NCI-H526 (cell line): ENCODE data around the gene PFDN4.

Experiments used
- DNase-seq, 2 experiments: peaks; one replicate each; lab custom pipeline; 2025; lab: John Stamatoyannopoulos, UW

Gene PFDN4, protein sequence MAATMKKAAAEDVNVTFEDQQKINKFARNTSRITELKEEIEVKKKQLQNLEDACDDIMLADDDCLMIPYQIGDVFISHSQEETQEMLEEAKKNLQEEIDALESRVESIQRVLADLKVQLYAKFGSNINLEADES

DNA sequence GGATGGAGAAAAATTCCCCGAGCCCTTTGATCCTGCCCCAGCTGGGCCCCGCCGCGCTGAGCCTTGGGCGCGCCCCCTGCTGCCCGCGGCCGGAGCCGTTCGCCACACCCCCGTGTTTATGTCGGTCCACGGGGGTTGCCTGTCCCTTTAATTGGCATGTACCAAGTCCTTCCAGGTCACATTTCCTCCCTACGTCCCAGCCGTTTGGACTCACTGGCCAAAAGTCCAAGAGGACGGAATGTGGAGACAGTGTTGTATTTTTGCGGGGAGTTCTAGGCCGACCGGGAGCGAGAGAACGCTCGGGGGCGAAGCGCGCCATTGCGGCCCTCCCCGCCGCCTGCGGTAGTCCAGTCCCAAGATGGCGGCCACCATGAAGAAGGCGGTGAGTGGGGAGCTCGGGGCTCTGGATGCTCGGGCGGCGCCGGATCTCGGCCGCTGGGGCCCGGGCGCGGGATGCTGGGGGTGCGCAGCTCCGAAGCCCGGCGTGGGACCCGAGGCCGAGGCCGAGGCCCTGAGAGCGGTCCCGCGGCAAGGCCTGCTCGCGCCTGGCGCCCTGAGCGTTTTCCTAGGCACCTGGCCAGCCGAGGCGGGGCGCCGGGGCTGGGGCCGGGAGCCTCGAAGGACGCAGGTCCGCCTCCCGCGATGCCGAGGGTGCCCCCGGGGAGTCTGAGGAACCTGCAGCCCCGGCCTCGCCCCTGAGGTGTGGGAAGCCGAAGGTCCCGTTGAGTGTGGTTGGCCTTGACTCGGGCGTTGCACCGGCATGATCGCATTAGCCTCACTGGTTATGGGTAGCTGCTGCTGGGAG, at the start of gene PFDN4:
Gene PFDN4 (plus strand): TSS at position 345 of the 805 bp plus-strand sequence. CDS start 14 bp downstream, at position 359.
- DNase-seq: peak; percentile 58 to 92

DNA sequence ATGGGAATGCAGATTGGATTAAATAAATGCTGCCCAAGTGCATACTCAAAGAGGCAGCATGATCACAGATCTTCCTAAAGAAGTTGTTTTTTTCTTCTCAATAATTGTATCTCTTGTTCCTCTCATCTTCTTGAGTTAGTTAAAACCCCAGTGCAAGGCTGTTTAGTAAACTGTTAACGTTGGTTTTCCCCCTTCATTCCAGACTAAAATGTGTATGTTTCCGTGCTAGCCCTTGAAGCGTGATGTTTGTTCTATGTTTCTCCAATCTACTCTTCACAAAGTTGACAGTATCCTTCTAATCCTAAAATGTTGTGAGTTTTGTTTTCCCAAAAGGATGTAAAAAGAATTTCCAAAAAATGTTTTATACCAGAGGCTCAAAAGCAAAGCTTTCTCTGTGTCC, 49.7 kb upstream of the PFDN4 start:
- no peak for DNase-seq

DNA sequence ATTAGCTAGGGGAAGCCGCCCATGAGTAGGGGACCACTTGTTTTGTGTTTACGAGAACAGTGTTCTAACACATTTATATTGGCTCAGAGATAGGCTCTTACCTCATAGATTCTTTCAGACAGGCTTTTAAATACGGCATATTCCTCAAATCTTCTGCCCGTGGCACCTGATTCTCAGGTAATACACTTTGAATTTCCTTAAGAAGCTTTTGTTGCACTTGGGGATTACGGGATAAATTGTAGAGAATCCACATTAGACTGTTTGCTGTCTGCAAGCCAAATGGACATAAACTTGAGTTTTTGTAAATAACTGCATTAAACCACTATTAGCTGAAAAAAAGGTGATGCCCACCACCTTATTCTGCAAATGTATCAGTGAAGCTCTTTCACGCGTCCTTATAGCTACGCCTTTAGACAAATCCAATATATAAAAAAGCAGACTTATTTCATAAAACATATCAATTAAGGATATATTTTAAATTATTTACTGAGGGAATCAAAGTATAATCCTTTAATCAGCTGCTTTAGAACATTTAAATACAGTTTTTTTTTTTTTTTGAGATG, 49.0 kb upstream of the PFDN4 start:
- no peak for DNase-seq

DNA sequence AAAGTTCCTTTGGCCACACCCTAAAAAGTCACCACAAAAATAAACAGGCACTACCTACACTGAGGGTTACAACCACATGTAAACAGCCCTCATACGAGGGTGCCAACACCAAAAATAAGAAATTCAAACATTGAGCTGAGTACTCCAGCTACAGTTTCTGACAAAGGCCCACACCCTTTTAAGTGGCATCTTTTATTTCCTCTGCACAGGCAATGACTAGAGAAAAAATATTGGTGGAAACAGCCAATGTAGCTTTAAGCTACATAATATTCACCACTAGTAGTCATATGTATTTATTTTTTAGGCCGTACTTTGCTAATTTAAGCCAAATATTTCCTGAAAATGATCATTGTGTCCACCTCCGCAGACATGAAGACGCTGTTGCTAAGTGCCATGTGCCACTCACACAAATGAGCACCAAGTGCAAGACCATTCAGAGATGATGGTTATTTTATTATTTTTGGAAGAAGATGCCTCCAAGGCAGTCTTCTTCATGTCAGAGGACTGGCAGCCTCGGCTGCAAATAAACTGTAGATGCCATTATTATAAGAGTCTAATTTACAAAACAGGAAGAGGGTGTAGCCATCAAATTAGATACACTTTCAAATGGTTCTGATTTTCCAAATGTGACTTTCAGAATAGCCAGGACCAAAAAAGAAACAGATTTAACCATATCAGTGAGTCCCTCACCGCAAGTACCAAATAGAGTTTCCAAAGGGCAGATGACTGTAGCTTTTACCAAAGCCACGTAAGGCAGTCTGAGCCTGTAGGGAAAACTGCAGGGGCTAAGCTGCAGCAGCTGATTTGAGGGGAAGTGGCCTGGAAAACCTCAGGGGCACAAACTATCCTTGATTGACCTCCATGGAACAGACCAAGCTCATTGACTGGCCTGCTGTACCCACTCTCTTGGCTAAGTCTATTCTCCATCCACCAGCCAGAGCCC, 47.6 kb upstream of the PFDN4 start:
- DNase-seq: no peak

DNA sequence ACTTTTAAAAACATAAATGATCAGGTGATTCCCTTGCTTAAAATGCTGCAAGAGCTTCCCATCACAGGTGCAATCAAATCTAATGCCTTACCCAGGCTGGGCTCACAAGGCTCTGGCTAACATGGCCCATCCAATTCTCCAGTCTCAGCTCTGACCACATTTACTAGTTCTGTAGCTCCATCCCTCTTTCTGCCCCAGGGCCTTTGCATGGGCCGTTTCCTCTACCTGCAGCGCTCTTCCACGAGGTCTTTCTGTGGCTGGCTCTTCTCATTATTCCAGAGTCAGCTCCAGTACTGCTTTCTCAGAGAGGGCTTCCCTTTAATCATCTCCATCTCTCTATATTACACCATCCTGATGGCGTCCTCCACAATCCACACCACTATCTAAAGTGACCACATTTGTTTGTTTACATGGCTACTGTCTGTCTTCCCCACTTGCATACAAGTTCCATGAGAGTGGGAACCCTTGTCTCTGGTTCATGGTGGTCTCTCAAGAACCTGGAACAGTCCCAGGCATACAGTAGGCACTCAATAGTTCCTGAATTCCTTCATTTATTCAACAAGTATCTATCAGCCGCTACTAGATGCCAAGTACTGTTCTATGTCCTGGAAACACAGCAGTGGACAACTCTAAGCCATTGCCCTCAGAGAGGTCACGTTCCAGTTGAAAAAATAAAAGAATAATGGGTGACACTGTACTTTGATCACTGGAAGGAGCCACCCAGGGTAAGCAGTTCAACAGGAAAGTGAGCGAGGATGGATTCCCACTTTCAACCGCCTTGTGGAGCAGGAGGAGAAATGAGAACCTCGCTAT, 46.7 kb upstream of the PFDN4 start:
- no peak for DNase-seq

DNA sequence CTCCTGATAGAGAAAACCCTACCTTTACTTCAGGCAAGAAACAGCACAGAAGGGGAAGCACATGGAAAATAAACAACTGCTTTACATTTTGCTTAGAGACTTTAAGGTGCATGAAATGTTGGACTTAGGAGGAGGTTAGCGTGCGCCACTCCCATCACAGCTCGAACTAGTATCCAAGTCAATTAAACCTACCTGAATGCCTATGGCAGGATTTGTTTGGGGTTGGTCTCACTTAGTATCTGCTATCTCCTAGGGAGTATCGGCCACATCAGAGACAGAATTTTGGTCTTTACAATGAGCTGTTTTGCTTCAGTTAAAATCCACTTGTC, 46.1 kb upstream of the PFDN4 start:
- DNase-seq: no peak

DNA sequence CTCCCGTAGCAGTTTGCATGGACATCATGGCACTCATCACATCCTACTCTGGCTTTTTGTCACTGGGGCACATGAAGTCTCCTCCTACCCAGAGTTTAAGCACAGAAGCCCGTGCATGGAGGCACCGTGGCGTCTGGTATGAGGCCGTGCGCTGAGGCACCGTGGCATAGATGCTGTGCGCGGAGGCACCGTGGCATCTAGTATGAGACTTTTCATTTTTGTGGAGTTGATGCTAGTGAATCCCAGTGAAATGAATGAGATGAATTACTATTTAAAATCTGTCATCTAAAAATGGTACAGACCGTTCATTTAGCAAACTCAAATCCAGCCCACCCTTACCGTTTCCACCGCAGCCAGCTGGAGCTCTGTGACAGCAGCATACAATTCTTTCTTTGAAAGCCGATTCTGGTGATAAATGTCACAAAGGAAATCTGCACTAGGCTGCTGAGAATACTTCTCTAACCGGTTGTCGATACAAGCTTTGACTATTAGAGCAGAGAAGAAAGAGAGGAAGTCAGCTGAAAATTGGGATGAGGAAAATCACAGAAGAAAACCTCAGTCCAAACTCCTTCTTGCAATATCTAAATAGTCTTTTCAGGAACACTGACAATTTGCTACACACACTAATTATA, 45.4 kb upstream of the PFDN4 start:
- no peak for DNase-seq

DNA sequence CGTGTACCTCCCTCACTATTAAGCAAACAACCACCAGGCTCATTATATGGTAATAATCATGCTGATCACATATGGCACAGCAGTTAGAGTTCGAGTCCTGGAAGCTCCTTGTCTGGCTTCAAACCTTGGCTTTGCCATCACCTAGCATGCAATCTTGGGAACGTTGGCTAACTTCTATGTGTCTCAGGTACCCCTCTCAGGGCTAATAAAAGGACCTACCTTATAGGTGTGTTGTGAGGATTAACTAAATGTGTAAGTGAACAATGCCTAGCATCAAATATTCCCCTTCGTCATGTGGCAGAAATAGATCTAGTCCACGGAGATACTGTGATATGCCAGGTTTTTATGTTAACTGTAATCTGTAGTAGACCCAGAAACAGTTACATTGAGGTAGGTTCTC, 44.5 kb upstream of the PFDN4 start:
- no peak for DNase-seq

DNA sequence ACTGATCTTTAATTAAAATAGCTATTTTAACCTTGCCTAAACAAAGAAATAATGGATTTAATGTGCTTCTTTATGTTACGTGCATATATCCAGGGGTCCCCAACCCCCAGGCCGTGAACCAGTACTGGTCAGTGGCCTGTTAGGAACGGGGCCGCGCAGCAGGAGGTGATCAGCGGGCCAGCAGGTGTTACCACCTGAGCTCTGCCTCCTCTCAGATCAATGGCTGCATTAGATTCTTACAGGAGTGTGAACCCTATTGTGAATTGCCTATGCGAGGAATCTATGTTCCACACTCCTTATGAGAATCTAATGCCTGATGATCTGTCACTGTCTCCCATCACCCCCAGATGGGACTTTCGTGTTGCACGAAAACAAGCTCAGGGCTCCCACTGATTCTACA, 42.9 kb upstream of the PFDN4 start:
- no peak for DNase-seq

DNA sequence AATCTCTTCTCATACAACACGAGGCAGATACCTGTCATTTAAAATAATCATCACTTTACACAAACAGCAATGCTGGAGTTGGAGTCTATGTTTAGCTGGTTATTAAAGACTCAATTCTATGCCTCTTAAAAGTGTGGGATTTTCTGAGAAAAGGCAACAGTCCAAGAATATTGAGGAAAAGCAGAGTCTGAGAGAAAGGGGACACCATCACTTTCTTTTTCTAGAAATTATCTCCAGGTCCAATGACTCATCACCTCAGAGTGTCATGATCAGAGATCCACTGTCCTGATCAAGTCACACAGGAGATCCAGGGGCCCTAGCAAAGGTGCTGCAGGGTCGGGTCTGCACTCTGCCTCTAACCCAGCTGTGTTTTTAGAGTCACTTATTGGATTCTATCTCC, 42.1 kb upstream of the PFDN4 start:
- no peak for DNase-seq

DNA sequence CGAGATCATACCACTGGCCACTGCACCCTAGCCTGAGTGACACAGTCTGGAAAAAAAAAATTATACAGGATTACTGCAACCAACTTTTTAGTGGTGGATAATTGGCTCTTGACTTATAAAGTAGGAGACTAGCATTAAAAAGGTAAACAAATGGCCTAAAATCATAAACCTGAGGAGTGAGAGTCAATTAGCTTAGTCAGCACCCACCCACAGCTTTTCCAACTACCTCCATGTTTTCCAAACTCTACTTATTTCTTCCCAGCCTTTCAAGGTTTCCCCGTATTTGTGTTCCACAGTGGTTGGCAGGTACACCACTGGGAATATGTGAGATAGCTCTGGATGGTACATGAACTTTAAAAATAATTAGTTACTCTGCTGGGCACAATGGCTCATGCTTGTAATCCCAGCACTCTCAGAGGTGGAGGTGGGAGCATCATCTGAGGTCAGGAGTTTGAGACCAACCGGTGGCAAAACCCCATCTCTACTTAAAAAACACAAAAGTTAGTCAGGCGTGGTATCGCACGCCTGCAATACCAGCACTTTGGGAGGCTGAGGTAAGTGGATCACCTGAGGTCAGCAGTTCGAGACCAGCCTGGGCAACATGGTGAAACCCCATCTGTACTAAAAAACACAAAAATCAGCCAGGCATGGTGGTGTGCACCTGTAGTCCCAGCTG, 40.8 kb upstream of the PFDN4 start:
- no peak for DNase-seq

DNA sequence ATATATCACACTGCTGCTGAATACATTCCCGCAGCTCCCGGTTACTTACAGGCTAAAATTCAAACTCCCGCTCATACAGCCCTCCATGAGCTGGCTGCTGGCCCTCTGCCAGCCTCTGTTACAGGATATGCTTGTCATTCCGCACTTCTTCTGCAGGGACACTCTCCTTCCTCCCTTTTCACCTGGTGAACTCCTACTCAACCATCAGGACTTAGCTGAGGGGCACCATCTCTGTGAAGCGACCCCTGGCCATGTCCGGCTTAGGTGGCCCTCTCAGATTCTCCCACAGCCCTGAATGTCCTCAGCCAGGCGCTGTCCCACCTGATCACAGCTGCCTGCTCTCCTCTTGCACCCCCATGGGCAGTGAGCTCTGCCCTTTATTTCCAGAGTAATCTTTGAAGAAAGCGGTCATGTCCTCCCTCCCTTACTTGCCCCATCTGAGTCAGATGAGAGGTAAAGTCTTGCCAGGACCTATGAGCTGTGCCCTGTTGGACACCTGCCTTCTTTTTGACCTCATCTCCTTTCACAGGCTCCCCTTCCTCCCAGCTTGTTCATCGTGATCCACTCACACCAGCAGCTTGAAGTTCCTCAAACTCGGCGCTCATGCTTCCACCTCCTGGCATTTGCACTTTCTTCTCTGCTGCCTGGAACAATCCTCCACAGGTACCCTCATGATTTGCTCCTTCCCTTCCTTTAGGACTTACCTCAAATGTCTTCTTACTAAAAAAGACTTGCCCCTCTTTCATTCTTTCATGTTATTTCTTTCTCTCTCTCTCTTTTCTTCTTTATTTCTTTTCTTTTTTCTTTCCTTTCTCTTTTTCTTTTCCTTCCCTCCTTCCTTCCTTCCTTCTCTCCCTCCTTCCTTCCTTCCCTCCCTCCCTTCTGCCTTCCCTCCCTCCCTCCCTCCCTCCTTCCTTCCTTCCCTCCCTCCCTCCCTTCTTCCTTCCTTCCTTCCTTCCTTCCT, 39.7 kb upstream of the PFDN4 start:
- peak in 1 of 2 experiments; percentile 15 for DNase-seq

DNA sequence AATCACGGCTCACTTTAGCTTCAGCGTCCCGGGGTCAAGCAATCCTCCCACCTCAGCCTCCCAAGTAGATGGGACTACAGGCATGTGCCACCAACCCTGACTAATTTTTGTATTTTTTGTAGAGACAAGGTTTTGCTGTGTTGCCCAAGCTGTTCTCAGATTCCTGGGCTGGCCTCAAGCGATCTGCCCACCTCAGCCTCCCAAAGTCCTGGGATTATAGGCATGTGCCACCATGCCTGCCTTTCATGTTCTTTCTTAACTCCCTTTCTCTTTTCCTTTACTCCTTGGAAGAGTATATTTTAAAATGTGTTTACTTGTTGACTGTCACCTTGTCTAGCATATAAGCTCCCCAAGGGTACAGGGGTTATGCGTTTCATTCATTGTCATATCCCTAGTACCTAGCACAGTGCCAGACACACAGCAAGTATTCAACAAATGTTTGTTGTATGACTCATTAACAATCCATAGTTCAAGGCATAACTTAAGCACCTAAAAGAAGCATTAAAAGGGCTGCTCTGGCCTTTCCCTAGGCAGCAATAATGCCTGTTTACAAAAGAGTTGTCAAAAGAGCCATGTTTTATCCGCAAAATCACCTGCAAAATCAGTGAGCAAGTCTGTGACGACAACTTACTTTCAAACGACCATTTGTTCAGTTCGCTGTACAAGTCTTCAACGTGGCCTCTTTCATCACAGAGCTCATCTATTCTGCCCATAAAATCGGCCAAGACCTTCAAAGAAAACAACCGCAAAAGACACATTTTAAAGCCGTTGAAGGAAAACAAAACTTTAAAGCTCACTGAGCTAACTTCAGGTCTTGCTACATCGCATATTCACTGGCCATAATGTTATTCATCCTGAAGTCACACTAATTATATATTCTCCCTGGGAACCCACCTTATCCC, 38.7 kb upstream of the PFDN4 start:
- no peak for DNase-seq

DNA sequence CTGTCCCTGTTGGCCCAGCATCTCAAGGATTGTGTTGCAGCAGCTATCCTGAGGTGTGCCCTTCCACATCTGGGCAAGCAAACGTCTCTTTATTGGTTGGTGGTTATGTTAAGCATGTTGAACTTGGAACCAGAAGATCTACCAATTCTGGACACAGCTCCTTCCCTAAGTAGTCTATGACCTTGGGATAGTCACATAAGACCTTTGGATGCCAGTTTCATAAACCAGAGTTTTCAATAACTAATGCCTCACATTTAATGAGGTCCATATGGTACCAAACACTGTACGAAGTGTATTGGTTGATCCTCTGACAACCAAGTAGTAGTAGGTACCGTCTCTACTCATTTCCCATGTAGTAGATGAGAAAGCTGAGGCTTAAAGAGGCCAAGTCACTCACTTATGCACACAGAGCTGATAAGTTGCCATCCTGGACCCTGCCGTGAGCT, 37.8 kb upstream of the PFDN4 start:
- DNase-seq: no peak

DNA sequence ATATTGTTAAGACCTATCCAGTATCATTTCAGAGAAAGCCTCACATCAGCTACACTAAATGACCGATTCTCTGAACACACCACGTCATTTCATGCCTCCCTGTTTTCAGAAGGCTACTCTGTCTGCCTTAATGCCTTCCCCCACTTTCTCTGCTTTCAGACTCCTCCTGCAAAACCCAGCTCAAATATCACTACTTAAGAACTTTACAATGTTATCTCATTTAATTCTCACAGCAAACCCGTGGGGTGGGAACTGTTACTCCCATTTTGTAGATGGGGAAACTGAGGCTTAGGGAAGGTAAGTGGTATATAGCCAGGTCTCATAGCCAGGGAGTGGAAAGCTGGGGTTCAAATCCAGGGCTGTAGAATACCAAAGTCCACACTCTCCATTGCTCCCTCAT, 36.9 kb upstream of the PFDN4 start:
- no peak for DNase-seq

DNA sequence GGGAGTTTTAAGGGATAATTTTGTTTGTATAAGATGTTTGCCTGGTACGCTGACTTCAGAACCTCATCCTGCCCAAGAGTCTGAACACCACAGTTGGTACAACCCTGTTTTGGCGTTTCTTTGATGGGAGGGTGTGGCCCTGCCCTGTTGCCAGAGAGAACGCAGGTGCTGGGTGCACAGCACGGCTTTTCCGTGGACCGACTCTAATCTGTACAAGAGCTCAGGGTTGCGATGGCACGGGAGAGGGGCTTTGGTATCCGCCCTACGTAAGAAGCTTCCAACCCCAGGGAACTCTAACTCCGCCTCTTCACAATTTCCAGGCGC, 35.4 kb upstream of the PFDN4 start:
- peak in 1 of 2 experiments; percentile 56 for DNase-seq

DNA sequence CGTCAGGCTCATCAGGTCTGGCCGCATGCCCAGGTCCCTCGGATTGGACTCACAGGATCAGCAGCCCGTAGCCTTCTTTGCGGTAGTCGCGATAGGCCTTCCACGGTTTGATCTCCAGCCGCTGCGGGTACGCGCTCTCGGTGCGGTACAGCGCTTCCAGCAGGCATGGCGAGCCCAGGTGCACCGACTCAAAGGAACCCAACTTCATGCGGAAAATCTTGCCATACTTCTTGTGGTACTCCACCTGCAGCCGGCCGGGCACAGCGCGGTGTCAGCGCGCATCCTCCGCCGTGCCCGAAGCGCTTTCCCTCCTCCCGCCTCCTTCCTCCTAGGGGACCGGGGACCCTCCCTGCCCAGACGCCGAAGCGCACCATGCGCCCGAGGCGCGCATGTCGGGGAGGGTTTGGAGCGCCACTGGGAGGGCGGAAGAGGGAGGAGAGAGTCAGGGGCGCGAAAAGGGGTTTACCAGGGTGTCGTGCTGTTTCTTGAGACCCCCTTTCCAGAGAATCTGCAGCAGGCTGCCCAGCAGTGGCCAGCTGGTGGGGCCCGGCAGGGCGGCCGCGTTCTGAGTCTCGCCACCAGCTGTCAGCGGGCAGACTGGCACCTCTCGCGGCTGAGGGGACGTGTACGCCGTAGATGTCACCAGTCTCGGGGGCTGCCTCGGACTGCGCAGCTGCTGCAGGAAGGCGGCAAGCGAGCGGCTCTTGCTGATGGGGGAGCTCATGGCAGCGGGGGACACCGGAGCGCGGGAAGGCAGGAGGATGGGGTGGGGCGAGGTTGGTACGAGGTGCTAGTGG, 34.8 kb upstream of the PFDN4 start:
- DNase-seq: peak in 1 of 2 experiments; percentile 54
